Measurements from ENCODE around the gene CDT1.

CDT1 gene

GRCh38 chr16:88830783-88831182 is 27.2 kb downstream of the CDT1 start:
- no peaks in the 10 kb centered on the region for H3K27me3 ChIP-seq (ENCODE audit: control insufficient read depth, insufficient read depth, low read length)
- no peak overlapping the region for H3K9ac ChIP-seq
- no peaks in the 10 kb centered on the region for H3K4me1 ChIP-seq
- no peak overlapping the region for H3K4me2 ChIP-seq (ENCODE audit: low read length)
- H3K79me2 ChIP-seq = no peaks in the 10 kb centered on the region
- no peak overlapping the region for H3K4me3 ChIP-seq (ENCODE audit: low read depth, low read length)
- H3K9me3 ChIP-seq (ENCODE audit: control insufficient read depth, low read length) = no peaks in the 10 kb centered on the region
- H3K36me3 ChIP-seq (ENCODE audit: control insufficient read depth, insufficient read depth, low read length) = no peaks in the 10 kb centered on the region
- no peak for TF ChIP-seq CTCF (IDR thresholded peaks at IDR 0.05)
- H2AFZ ChIP-seq = no peak overlapping the region
- no peak overlapping the region for H3K27ac ChIP-seq

- Histone ChIP-seq H3K4me1 (no peaks in the 10 kb centered on the region), H3K27ac (no peak overlapping the region), H3K4me3 (ENCODE audit: low read depth, low read length) (no peak overlapping the region), H3K36me3 (ENCODE audit: control insufficient read depth, insufficient read depth, low read length) (no peaks in the 10 kb centered on the region), H3K9ac (no peak overlapping the region), H3K27me3 (ENCODE audit: control insufficient read depth, insufficient read depth, low read length) (no peaks in the 10 kb centered on the region), H3K4me2 (ENCODE audit: low read length) (no peak overlapping the region), H3K79me2 (no peaks in the 10 kb centered on the region), H3K9me3 (ENCODE audit: control insufficient read depth, low read length) (no peaks in the 10 kb centered on the region), H2AFZ (no peak overlapping the region)
- TF ChIP-seq CTCF (IDR thresholded peaks at IDR 0.05) = no peak
Observed at GRCh38 chr16:88831838-88832237, 28.2 kb downstream of the CDT1 start.

GRCh38 chr16:88833086-88833485 is 29.5 kb downstream of the CDT1 start:
- Histone ChIP-seq H3K79me2 (no peaks in the 10 kb centered on the region), H3K4me3 (ENCODE audit: low read depth, low read length) (no peak overlapping the region), H3K9ac (no peak overlapping the region), H3K4me1 (no peaks in the 10 kb centered on the region), H3K9me3 (ENCODE audit: control insufficient read depth, low read length) (no peaks in the 10 kb centered on the region), H3K27ac (no peak overlapping the region), H2AFZ (no peak overlapping the region), H3K27me3 (ENCODE audit: control insufficient read depth, insufficient read depth, low read length) (no peaks in the 10 kb centered on the region), H3K36me3 (ENCODE audit: control insufficient read depth, insufficient read depth, low read length) (no peaks in the 10 kb centered on the region), H3K4me2 (ENCODE audit: low read length) (no peak overlapping the region)
- TF ChIP-seq CTCF (IDR thresholded peaks at IDR 0.05) = no peak

GRCh38 chr16:88834670-88835069 is 31.1 kb downstream of the CDT1 start:
- no peaks in the 10 kb centered on the region for H3K27me3 ChIP-seq (ENCODE audit: control insufficient read depth, insufficient read depth, low read length)
- no peak overlapping the region for H2AFZ ChIP-seq
- no peak for TF ChIP-seq CTCF (IDR thresholded peaks at IDR 0.05)
- no peaks in the 10 kb centered on the region for H3K9me3 ChIP-seq (ENCODE audit: control insufficient read depth, low read length)
- H3K9ac ChIP-seq = no peak overlapping the region
- no peak overlapping the region for H3K4me2 ChIP-seq (ENCODE audit: low read length)
- H3K4me1 ChIP-seq = no peaks in the 10 kb centered on the region
- no peak overlapping the region for H3K4me3 ChIP-seq (ENCODE audit: low read depth, low read length)
- no peaks in the 10 kb centered on the region for H3K36me3 ChIP-seq (ENCODE audit: control insufficient read depth, insufficient read depth, low read length)
- H3K27ac ChIP-seq = no peak overlapping the region
- no peaks in the 10 kb centered on the region for H3K79me2 ChIP-seq

GRCh38 chr16:88835383-88835782 is 31.8 kb downstream of the CDT1 start:
- H3K9me3 ChIP-seq (ENCODE audit: control insufficient read depth, low read length) = no peaks in the 10 kb centered on the region
- TF ChIP-seq CTCF (IDR thresholded peaks at IDR 0.05) = no peak
- no peak overlapping the region for H3K4me3 ChIP-seq (ENCODE audit: low read depth, low read length)
- no peak overlapping the region for H3K4me2 ChIP-seq (ENCODE audit: low read length)
- no peaks in the 10 kb centered on the region for H3K36me3 ChIP-seq (ENCODE audit: control insufficient read depth, insufficient read depth, low read length)
- H3K79me2 ChIP-seq = no peaks in the 10 kb centered on the region
- H2AFZ ChIP-seq = no peak overlapping the region
- no peak overlapping the region for H3K27ac ChIP-seq
- H3K27me3 ChIP-seq (ENCODE audit: control insufficient read depth, insufficient read depth, low read length) = no peaks in the 10 kb centered on the region
- H3K9ac ChIP-seq = no peak overlapping the region
- H3K4me1 ChIP-seq = no peaks in the 10 kb centered on the region
